ENCODE measurements around the gene ASTL.

DNA sequence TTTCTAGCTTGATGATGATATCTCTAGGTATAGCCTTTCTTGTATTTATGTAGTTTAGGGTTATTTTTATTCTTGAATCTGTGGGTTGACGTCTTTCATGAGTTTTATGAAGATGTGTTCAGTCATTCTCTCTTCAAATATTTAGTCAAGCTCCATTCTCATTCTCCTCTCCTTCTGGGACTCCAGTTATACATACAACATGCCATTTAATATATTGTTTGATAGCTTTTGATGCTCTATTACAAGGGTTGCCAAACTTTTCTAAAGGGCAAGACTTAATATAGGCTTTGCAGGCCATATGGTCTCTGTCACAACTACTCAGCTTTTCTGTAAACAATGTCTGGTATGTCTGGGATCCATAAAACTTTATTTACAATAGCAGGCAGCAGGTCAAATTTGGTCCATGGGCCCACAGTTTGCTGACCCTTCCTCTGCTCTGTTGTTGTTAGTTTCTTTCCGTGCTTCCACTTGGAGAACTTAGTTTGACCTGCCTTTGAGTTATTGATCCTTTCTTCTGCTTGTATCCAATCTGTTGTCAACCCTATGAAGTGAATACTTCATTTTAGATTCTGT, 63.0 kb downstream of the ASTL start:
- TF ChIP-seq, protein P1, sequence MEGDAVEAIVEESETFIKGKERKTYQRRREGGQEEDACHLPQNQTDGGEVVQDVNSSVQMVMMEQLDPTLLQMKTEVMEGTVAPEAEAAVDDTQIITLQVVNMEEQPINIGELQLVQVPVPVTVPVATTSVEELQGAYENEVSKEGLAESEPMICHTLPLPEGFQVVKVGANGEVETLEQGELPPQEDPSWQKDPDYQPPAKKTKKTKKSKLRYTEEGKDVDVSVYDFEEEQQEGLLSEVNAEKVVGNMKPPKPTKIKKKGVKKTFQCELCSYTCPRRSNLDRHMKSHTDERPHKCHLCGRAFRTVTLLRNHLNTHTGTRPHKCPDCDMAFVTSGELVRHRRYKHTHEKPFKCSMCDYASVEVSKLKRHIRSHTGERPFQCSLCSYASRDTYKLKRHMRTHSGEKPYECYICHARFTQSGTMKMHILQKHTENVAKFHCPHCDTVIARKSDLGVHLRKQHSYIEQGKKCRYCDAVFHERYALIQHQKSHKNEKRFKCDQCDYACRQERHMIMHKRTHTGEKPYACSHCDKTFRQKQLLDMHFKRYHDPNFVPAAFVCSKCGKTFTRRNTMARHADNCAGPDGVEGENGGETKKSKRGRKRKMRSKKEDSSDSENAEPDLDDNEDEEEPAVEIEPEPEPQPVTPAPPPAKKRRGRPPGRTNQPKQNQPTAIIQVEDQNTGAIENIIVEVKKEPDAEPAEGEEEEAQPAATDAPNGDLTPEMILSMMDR (tag by site-specific recombination; IDR thresholded peaks at IDR 0.05) = no peak
- TF ChIP-seq ATF2 (tag by site-specific recombination; IDR thresholded peaks at IDR 0.05; ENCODE audit: low read depth) (no peak), BCL11A (tag by site-specific recombination; IDR thresholded peaks at IDR 0.05; ENCODE audit: low read depth) (no peak), ZNF843 (tag by site-specific recombination; IDR thresholded peaks at IDR 0.05) (no peak), ZNF10 (tag by site-specific recombination; IDR thresholded peaks at IDR 0.05) (no peak), ZNF677 (tag by site-specific recombination; IDR thresholded peaks at IDR 0.05) (no peak), ZNF530 (tag by site-specific recombination; IDR thresholded peaks at IDR 0.05; ENCODE audit: low read depth) (no peak), ZNF501 (tag by site-specific recombination; IDR thresholded peaks at IDR 0.05) (no peak), ZBTB7A (tag by site-specific recombination; IDR thresholded peaks at IDR 0.05; ENCODE audit: low read depth) (no peak)

Data from HEK293 (cell line).